KG1 (cell line): ENCODE measurements around the gene RBSN.
"Not testable (repeated sequence)": the region's sequence is repeated elsewhere in the genome, so short reads cannot be mapped to it uniquely, and the experiment has no call there.

Source experiments
- DNase-seq: peaks from one replicate; lab custom pipeline; 2025; lab: John Stamatoyannopoulos, UW

The RBSN gene

GRCh38 chr3:15098503-15099363 is at the start of gene RBSN:
Gene RBSN (minus strand): TSS chr3:15099148. CDS start chr3:15096120, 3,028 bp downstream.
- peak; percentile 88 for DNase-seq

DNA sequence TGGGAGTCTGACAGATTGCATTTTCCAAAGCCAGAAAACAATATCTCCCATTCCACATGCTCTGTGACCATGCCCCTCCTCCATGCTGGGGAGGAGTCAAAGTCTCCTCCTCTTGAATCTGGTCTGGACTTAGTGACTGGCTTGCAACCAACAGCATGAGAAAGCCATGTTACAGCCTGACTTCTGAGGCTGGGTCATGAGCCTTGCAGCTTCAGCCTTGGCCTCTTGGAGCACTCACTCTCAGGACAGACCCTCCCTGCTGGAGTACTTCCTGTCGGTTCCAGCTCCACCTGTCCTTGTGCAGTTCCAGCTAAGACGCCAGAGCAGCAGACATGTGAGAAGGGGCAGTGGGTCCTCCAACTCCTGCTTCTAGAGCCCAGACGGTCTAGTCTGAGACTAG is 49.7 kb upstream of the RBSN start:
- DNase-seq, result no peak

DNA sequence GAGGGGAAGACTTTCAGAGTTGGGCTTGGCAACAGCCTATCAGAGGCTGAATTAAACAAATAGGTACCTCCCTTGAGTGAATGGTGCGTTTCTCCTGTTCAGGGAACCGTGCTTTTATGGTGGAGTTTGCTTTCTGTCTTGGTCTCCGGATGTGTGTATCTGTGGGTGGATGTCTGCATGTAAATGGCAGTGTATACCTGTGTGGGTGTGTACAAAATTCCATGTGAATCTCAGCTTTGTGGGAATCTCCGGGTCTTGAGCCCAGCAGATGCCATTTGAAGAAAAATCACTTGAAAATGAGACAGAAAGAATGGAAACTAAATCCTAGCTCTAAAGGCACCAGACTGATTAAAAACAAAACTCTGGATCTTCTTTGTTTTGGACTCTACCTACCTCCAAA is 37.9 kb upstream of the RBSN start:
- DNase-seq, result not testable (repeated sequence)

- DNase-seq, result not testable (repeated sequence)
Observed at GRCh38 chr3:15134968-15135367, 36.0 kb upstream of the RBSN start.

DNA sequence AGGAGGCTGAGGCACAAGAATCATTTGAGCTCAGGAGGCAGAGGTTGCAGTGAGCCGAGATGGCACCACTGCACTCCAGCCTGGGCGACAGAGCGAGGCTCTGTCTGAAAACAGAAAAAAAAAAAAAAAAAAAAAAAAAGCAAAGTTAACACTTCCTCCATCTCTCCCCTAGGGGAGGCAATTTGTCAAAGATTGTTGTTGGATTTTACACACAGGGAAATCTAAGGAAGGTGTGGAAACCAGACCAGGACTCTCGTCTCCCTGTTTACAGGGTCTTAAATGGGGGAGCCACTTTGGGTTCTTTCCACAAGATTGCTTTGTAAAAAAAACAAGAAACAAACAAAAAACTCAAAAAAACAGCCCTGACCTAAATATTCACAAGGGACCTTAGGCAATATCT is 29.5 kb upstream of the RBSN start:
- DNase-seq, result not testable (repeated sequence)

- not testable (repeated sequence) for DNase-seq
Observed at GRCh38 chr3:15126975-15127374, 28.0 kb upstream of the RBSN start.

- no peak for DNase-seq
Observed at GRCh38 chr3:15122398-15122797, 23.4 kb upstream of the RBSN start.

- no peak for DNase-seq
Observed at GRCh38 chr3:15121936-15122335, 23.0 kb upstream of the RBSN start.

GRCh38 chr3:15120986-15121385 is 22.0 kb upstream of the RBSN start:
- no peak for DNase-seq

DNA sequence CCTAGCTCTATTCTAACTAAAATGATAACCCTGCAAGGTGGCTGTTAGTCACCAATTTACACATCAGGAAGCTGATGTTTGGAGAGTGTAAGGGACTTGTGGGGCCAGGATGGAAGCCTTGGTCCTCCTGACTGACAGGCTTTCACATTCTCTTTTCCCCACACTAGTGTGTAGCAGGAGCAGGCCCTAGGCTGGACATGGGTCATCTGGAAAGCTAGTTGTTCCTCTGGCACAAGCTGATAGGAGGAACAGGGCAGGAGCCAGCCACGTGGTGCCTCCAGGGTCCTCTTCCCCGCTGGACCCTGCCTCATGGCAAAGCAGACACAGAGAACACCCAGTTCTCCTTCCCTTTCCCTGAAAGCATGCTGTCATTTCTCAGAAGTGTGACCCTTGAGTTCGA is 18.1 kb upstream of the RBSN start:
- DNase-seq, result no peak

DNA sequence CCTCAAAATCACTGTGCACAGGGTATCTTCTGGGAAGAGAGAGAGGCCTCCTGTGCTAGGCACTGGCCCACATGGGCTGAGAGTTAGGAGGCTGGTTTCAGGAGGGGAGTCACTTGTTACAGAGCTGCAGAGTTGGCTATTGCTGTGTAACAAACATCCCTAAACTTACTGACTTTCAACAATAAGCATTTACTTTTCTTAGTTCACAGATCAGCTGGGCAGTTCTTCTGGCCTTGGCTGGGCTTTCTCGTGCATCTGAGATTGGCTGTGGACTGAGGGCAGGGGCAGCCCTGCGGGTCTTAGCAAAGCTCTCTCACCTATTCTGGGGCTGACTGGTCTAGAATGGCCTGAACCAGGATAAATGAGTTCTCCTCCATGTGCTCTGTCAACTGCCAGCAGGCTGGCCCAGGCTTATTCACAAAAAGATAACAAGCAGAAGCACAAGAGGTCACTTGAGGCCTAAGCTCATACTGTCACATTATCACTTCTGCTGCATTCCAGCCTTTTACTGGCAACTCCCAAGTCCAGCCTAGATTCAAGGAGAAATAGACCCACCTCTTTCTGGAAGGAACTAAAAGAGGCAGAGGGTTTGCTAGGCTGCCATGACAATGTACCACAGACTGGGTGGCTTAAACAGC is 17.2 kb upstream of the RBSN start:
- DNase-seq, result no peak

- no peak for DNase-seq
Observed at GRCh38 chr3:15114466-15115358, 15.8 kb upstream of the RBSN start.

GRCh38 chr3:15113884-15114283 is 14.9 kb upstream of the RBSN start:
- no peak for DNase-seq

GRCh38 chr3:15113471-15113870 is 14.5 kb upstream of the RBSN start:
- no peak for DNase-seq

DNA sequence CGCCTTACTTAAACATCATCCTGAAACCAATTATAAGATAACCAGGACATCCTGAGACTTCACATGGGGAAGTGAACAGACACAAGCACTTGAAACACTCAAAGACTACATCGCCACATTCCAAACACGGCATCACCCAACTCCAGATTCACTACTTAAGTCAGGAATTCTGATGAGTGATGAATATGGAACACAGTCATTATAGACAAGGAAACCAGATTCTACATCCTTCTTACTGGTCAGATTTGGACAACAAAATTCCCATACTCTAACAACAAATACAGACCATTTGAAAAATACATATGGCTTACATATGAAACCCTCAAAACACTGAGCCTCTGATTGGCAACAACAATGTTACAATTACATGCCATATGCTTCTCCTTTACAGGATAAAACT is 13.1 kb upstream of the RBSN start:
- no peak for DNase-seq

DNA sequence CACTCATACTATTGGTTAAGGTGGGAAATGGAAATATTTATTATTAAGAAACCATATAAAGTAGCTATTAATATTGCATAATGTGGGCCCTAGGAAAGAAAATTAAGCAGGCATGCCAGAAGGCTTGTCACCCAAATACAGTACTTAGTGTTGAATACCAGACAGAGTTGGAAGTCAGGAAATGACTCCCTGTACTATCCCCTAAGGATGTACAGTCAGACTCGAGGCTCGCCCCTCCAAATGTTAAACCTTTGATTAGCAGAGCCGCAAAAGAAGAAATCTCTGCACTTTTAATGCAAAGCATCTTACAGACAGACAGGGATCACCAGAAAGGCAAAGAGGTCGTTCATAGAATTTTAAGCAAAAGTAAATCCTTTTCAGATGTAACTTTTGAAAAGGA is 11.3 kb upstream of the RBSN start:
- no peak for DNase-seq

GRCh38 chr3:15108869-15109268 is 9.9 kb upstream of the RBSN start:
- DNase-seq, result no peak

- peak; percentile 48 for DNase-seq
Observed at GRCh38 chr3:15108082-15108545, 9.2 kb upstream of the RBSN start.

- no peak for DNase-seq
Observed at GRCh38 chr3:15107075-15107947, 8.4 kb upstream of the RBSN start.

- no peak for DNase-seq
Observed at GRCh38 chr3:15102836-15103235, 3.9 kb upstream of the RBSN start.

GRCh38 chr3:15102256-15102655 is 3.3 kb upstream of the RBSN start:
- no peak for DNase-seq
